Measurements from ENCODE around the gene CHI3L1.

GRCh38 chr1:203196371-203196770 lies 9.9 kb upstream of the CHI3L1 start:
- TF ChIP-seq TAF1 (IDR thresholded peaks at IDR 0.05; ENCODE audit: borderline replicate concordance, insufficient read depth, low read length) (no peak), REST (IDR thresholded peaks at IDR 0.05; ENCODE audit: insufficient read depth in 1 of 2, low read depth in 2 of 2, low read length in 2 of 2) (no peak)

Measured in PFSK-1 (cell line).